Upper lobe of left lung (tissue), 4 donors: ENCODE data around the gene CENPP.

Experiments used
- CTCF ChIP-seq, 6 experiments: fragments of 450-650 bp in 4 of 6; fragments of 200-600 bp in 2 of 6; sonication (generic) in 2 of 6; IDR thresholded peaks; one replicate each; pipeline ENCODE4 v1.5.1; 2016 to 2019; ENCODE audit warnings: antibody characterized with exemption in 6 of 6
- EP300 ChIP-seq, 4 donors: sonication (generic); formaldehyde crosslinking; IDR thresholded peaks; one replicate each; pipeline ENCODE4 v1.5.1; 2017; ENCODE audit warnings: antibody characterized with exemption in 4 of 4, control low read depth in 2 of 4
- POLR2A ChIP-seq, 4 donors: fragments of 450-650 bp; IDR thresholded peaks; one replicate each; pipeline ENCODE4 v1.5.1; 2016 to 2017; ENCODE audit warnings: antibody characterized with exemption in 4 of 4, mild to moderate bottlenecking in 2 of 4

- TF ChIP-seq CTCF (IDR thresholded peaks at IDR 0.05) (no peak), POLR2A (IDR thresholded peaks at IDR 0.05) (no peak), EP300 (IDR thresholded peaks at IDR 0.05) (no peak)
These were observed 107.3 kb downstream of the CENPP start for GRCh38 chr9:92432972-92433548.
